ENCODE results near the gene LRGUK.

Gene LRGUK

DNA sequence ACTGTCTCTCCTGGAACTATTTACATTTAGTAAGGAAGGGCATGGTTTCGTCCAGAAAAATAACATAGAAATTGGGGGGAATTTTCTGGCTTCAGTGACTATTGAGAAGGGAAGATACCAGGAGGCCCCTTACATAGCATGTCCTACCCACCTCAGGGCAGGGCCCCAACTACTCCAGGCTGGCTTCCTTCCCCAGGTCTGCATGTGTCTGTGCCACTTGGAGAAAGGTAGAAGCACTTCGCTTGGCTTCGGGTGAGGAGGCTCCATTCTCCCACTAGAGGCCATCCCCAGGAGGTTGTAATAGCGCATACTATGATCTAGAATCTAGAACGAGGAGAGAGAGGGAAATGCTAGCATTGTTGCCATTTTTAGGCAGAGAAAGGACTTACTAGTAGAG lies 14.7 kb downstream of the LRGUK start:
- Mint-ChIP-seq H3K27ac (no peak overlapping the region), H3K9me3 (no peaks in the 10 kb centered on the region), H3K27me3 (no peaks in the 10 kb centered on the region), H3K4me3 (no peak overlapping the region), H3K4me1 (ENCODE audit: low read depth in 2 of 2) (peaks cover 0 to 5% of the 10 kb centered on the region in 2 donors), H3K36me3 (ENCODE audit: insufficient read depth) (no peaks in the 10 kb centered on the region)
- DNase-seq (no peak), ATAC-seq (replicated peaks) (no peak)

GRCh38 chr7:134153493-134154136 lies 26.5 kb downstream of the LRGUK start:
- peaks cover 0 to 15% of the 10 kb centered on the region in 2 donors for H3K27me3 Mint-ChIP-seq
- H3K27ac Mint-ChIP-seq: no peak overlapping the region
- no peaks in the 10 kb centered on the region for H3K9me3 Mint-ChIP-seq
- H3K36me3 Mint-ChIP-seq (ENCODE audit: insufficient read depth): no peaks in the 10 kb centered on the region
- no peak for DNase-seq
- H3K4me3 Mint-ChIP-seq: no peak overlapping the region
- no peak for ATAC-seq (replicated peaks)
- H3K4me1 Mint-ChIP-seq (ENCODE audit: low read depth in 2 of 2): no peaks in the 10 kb centered on the region

- Mint-ChIP-seq H3K9me3 (no peaks in the 10 kb centered on the region), H3K27me3 (peaks cover 0 to 15% of the 10 kb centered on the region in 2 donors), H3K4me3 (no peak overlapping the region), H3K4me1 (ENCODE audit: low read depth in 2 of 2) (no peaks in the 10 kb centered on the region), H3K36me3 (ENCODE audit: insufficient read depth) (no peaks in the 10 kb centered on the region), H3K27ac (no peak overlapping the region)
- ATAC-seq (replicated peaks) (no peak), DNase-seq (no peak)
These were observed 27.5 kb downstream of the LRGUK start for GRCh38 chr7:134154581-134155130.

- no peaks in the 10 kb centered on the region for H3K4me1 Mint-ChIP-seq (ENCODE audit: low read depth in 2 of 2)
- no peaks in the 10 kb centered on the region for H3K9me3 Mint-ChIP-seq
- no peak overlapping the region for H3K27ac Mint-ChIP-seq
- no peak for DNase-seq
- no peaks in the 10 kb centered on the region for H3K36me3 Mint-ChIP-seq (ENCODE audit: insufficient read depth)
- H3K4me3 Mint-ChIP-seq: no peak overlapping the region
- no peak for ATAC-seq (replicated peaks)
- peaks cover 0 to 15% of the 10 kb centered on the region in 2 donors for H3K27me3 Mint-ChIP-seq
These were observed 28.1 kb downstream of the LRGUK start for GRCh38 chr7:134155206-134155605.

DNA sequence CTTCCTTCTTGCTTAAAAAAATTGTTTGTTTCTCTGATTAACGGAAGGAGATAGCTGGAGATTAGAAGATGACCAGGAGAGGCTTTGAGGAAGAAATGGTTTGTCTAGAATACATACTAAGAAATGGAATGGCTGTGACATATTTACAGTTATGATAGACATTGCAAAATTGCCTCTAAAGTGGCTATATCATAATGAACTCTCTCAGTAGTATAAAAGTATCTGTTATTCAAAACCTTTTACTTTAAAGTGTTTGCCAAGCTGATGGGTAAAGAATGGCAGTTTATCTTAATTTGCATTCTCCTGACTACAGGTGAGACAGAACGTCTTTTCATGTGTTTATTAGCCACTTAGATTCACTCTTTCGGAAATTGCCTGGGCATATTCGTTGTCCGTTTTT lies 28.7 kb downstream of the LRGUK start:
- no peaks in the 10 kb centered on the region for H3K9me3 Mint-ChIP-seq
- DNase-seq: no peak
- H3K4me1 Mint-ChIP-seq (ENCODE audit: low read depth in 2 of 2): no peaks in the 10 kb centered on the region
- H3K4me3 Mint-ChIP-seq: no peak overlapping the region
- no peaks in the 10 kb centered on the region for H3K36me3 Mint-ChIP-seq (ENCODE audit: insufficient read depth)
- no peak overlapping the region for H3K27ac Mint-ChIP-seq
- ATAC-seq (replicated peaks): no peak
- H3K27me3 Mint-ChIP-seq: peaks cover 0 to 15% of the 10 kb centered on the region in 2 donors

GRCh38 chr7:134165252-134165651 lies 38.1 kb downstream of the LRGUK start:
- H3K27me3 Mint-ChIP-seq: peaks cover 0 to 5% of the 10 kb centered on the region in 2 donors
- ATAC-seq (replicated peaks): no peak
- no peak overlapping the region for H3K4me3 Mint-ChIP-seq
- H3K27ac Mint-ChIP-seq: no peak overlapping the region
- no peaks in the 10 kb centered on the region for H3K9me3 Mint-ChIP-seq
- DNase-seq: no peak
- H3K4me1 Mint-ChIP-seq (ENCODE audit: low read depth in 2 of 2): no peaks in the 10 kb centered on the region
- no peaks in the 10 kb centered on the region for H3K36me3 Mint-ChIP-seq (ENCODE audit: insufficient read depth)

- no peak for ATAC-seq (replicated peaks)
- Mint-ChIP-seq H3K9me3 (no peaks in the 10 kb centered on the region), H3K4me1 (ENCODE audit: low read depth in 2 of 2) (no peaks in the 10 kb centered on the region), H3K36me3 (ENCODE audit: insufficient read depth) (no peaks in the 10 kb centered on the region), H3K27me3 (peaks cover 12 to 15% of the 10 kb centered on the region in 2 donors), H3K4me3 (no peak overlapping the region), H3K27ac (no peak overlapping the region)
- no peak for DNase-seq
These were observed 40.1 kb downstream of the LRGUK start for GRCh38 chr7:134167250-134167649.

DNA sequence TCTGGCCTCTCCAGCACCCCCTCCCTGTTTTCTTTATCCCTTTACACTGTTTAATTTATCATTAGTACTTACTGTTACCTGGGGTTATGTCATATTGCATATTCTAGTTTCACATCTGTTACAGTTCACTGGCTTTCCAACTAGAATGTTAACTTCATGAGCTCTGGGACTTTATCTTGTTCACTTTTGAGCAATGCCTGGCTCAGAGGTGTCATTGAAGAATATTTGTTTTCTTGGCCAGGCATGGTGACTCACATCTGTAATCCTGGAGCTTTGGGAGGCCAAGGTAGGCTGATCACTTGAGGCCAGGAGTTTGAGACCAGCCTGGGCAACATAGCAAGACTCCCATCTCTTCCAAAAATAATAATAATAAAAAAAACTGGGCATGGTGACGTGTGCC lies 40.7 kb downstream of the LRGUK start:
- no peak for ATAC-seq (replicated peaks)
- H3K4me3 Mint-ChIP-seq: no peak overlapping the region
- H3K4me1 Mint-ChIP-seq (ENCODE audit: low read depth in 2 of 2): no peaks in the 10 kb centered on the region
- DNase-seq: no peak
- no peaks in the 10 kb centered on the region for H3K9me3 Mint-ChIP-seq
- peaks cover 12 to 15% of the 10 kb centered on the region in 2 donors for H3K27me3 Mint-ChIP-seq
- H3K36me3 Mint-ChIP-seq (ENCODE audit: insufficient read depth): no peaks in the 10 kb centered on the region
- H3K27ac Mint-ChIP-seq: no peak overlapping the region

DNA sequence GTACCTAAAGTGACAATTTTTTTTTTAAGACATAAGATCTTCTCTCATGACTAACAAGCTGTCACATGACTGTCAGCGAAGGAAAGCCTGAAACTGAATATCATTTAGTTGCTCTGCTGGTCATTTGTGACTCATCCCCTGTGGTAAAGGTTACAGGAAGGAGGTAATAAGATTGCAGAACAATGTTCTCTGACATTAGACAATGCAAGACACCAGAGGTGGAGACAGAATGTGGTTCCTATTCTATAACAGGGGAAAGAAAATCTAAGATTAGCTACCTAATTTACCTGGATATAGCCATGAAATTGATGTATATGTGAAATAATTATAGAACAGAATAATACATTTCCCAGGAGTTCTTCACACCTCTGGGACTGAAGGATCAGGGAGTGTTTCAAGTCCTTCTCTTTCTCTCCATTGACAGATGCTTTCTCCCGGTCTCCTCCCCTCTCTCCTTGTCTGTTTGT lies 47.7 kb downstream of the LRGUK start:
- DNase-seq: no peak
- Mint-ChIP-seq H3K36me3 (ENCODE audit: insufficient read depth) (peaks cover 2% of the 10 kb centered on the region), H3K9me3 (no peaks in the 10 kb centered on the region), H3K4me1 (ENCODE audit: low read depth in 2 of 2) (peaks cover 0 to 12% of the 10 kb centered on the region in 2 donors), H3K27me3 (peaks cover 18 to 23% of the 10 kb centered on the region in 2 donors), H3K27ac (no peak overlapping the region), H3K4me3 (no peak overlapping the region)
- ATAC-seq (replicated peaks): peak; percentile 49

GRCh38 chr7:134175334-134176036 lies 48.3 kb downstream of the LRGUK start:
- ATAC-seq (replicated peaks): no peak
- H3K27me3 Mint-ChIP-seq: peaks cover 18 to 23% of the 10 kb centered on the region in 2 donors
- DNase-seq: no peak
- peaks cover 2% of the 10 kb centered on the region for H3K36me3 Mint-ChIP-seq (ENCODE audit: insufficient read depth)
- peaks cover 0 to 12% of the 10 kb centered on the region in 2 donors for H3K4me1 Mint-ChIP-seq (ENCODE audit: low read depth in 2 of 2)
- no peak overlapping the region for H3K27ac Mint-ChIP-seq
- no peak overlapping the region for H3K4me3 Mint-ChIP-seq
- no peaks in the 10 kb centered on the region for H3K9me3 Mint-ChIP-seq

DNA sequence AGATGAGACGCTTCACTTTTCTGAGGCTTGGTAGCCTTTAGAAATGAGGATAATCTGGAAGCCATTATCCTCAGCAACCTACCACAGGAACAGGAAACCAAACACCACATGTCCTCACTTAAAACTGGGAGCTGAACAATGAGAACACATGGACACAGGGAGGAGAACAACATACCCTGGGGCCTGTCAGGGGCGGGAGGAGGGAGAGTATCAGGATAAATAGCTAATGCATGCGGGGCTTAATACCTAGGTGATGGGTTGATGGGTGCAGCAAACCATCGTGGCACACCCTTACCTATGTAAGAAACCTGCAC lies 48.9 kb downstream of the LRGUK start:
- no peak overlapping the region for H3K27ac Mint-ChIP-seq
- H3K4me3 Mint-ChIP-seq: no peak overlapping the region
- no peak for ATAC-seq (replicated peaks)
- no peaks in the 10 kb centered on the region for H3K9me3 Mint-ChIP-seq
- H3K36me3 Mint-ChIP-seq (ENCODE audit: insufficient read depth): peaks cover 2% of the 10 kb centered on the region
- DNase-seq: no peak
- peaks cover 17 to 19% of the 10 kb centered on the region in 2 donors for H3K27me3 Mint-ChIP-seq
- H3K4me1 Mint-ChIP-seq (ENCODE audit: low read depth in 2 of 2): peaks cover 0 to 12% of the 10 kb centered on the region in 2 donors

DNA sequence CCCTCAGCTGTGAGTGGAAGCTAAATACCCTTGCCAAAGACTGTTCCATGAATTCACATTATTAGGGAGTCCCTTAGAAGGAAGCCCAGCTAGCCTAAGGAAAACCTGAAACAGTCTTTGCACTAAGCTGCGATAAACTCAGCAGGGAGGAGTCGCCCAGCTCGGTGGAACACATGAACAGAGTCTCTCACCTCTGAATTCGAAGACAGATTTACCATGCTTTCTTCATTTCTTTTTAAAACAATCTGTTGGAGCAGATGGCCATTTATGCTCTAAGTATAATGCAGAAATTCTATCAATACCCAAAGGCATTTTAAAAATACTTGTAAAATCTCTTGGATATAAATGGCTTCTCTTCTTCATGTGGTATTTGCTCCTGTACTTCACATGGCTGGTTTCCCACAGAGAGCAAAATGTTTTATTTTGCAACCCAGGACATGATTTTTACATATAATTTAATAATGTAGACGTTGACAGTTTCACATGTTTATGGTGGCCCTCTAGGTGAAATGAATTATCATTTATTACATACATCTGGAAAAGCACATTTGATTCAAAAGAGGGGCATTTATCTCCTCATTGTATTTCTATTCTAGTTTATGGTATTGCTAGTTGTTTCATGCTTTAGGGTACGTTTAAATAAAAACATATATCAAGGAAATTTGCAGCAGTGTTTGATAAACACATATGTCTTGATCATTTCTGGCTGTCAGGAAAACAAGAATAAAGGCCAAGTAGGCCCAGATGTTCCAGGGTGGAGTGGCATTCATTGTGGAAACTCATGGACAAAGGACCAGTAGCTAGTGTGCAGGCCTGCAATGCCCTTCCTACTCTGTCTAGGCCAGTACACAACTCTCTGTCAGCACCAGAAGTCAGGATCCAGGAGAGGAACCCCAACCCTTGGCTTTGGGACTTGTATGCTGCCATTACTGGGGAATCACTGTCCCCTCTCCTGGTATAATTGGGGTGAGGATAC lies 52.2 kb downstream of the LRGUK start:
- no peaks in the 10 kb centered on the region for H3K9me3 Mint-ChIP-seq

GRCh38 chr7:134180376-134180775 lies 53.2 kb downstream of the LRGUK start:
- DNase-seq (no peak), ATAC-seq (replicated peaks) (no peak)
- Mint-ChIP-seq H3K27me3 (no peaks in the 10 kb centered on the region), H3K36me3 (ENCODE audit: insufficient read depth) (peaks cover 2% of the 10 kb centered on the region), H3K27ac (no peak overlapping the region), H3K4me1 (ENCODE audit: low read depth in 2 of 2) (no peaks in the 10 kb centered on the region), H3K4me3 (no peak overlapping the region), H3K9me3 (no peaks in the 10 kb centered on the region)

More for the DNA sequence above, 52.2 kb downstream of the LRGUK start:
- peaks cover 2% of the 10 kb centered on the region for H3K36me3 Mint-ChIP-seq (ENCODE audit: insufficient read depth)
- no peak overlapping the region for H3K4me3 Mint-ChIP-seq
- H3K27me3 Mint-ChIP-seq: no peaks in the 10 kb centered on the region
- no peak for DNase-seq
- H3K27ac Mint-ChIP-seq: no peak overlapping the region
- ATAC-seq (replicated peaks): no peak
- peaks cover 0 to 8% of the 10 kb centered on the region in 2 donors for H3K4me1 Mint-ChIP-seq (ENCODE audit: low read depth in 2 of 2)

Measured in effector memory CD8-positive, alpha-beta T cell (primary cell).